Omental fat pad (tissue), 4 donors: ENCODE results near the gene ZNF496. TPM values are rescaled to one million over a fixed set of nuclear protein-coding genes. Genes with fewer than 3 reads are reported as not detected.

Source experiments
- ATAC-seq: fragments of 150-250 bp; one replicate; pipeline ENCODE4 v1.9.1; 2016; ENCODE audit warnings: mild to moderate bottlenecking, moderate library complexity; ENCODE audit not compliant: low FRiP score
- DNase-seq: peaks from one replicate; pipeline ENCODE4 v3.0.0-alpha.2; 2019; ENCODE audit warnings: low spot score
- total RNA-seq, 4 donors: library from RNA; depleted of rRNA; stranded (reverse); fragments of >200 nt; gene quantifications; one replicate each; pipeline ENCODE4 v1.1.0, GENCODE V29; 2016
- TF ChIP-seq, protein P1 (sequence below), 3 donors: fragments of 450-650 bp; IDR thresholded peaks; one replicate each; pipeline ENCODE4 v1.5.1; 2016 to 2017; ENCODE audit warnings: antibody characterized with exemption in 3 of 3, mild to moderate bottlenecking in 3 of 3, moderate library complexity in 2 of 3

ZNF496 gene
- total RNA-seq, 4 donors from 2014 or later, result 18.8 to 31.5 (median 26.6) TPM

DNA sequence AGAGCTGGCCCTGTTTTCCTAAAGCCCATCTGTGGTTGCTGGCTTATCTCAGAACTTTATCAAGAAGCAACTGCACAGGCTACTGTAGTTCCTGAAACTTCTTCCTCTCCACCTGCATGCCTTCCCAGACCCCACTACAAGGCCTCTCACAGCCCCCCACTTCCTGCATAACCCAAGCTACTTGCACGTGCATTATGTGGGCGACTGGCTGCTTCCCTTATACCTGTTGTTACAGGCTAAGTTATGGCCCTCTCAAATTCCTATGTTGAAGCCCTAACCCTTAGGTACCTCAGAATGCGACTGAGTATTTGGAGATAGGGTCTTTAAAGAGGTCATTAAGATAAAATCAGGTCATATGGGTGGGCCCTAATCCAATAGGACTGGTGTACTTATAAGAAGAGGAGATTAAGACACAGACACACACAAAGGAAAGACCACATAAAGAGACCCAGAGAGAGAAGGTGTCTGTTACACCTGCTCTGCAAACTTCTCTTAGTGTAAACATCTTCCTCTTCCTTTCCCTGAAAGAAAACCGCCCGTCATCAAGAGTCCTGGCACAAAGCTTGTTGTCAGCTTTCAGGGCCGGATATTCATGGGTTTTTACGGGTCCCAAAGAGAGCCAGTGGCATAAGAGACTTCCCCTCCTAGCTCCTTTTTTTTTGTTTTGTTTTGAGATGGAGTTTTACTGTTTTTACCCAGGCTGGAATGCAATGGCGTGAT, 5.1 kb downstream of the ZNF496 start:
- TF ChIP-seq, protein P1, sequence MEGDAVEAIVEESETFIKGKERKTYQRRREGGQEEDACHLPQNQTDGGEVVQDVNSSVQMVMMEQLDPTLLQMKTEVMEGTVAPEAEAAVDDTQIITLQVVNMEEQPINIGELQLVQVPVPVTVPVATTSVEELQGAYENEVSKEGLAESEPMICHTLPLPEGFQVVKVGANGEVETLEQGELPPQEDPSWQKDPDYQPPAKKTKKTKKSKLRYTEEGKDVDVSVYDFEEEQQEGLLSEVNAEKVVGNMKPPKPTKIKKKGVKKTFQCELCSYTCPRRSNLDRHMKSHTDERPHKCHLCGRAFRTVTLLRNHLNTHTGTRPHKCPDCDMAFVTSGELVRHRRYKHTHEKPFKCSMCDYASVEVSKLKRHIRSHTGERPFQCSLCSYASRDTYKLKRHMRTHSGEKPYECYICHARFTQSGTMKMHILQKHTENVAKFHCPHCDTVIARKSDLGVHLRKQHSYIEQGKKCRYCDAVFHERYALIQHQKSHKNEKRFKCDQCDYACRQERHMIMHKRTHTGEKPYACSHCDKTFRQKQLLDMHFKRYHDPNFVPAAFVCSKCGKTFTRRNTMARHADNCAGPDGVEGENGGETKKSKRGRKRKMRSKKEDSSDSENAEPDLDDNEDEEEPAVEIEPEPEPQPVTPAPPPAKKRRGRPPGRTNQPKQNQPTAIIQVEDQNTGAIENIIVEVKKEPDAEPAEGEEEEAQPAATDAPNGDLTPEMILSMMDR (IDR thresholded peaks at IDR 0.05), result no peak
- ATAC-seq, result no peak
- no peak for DNase-seq

DNA sequence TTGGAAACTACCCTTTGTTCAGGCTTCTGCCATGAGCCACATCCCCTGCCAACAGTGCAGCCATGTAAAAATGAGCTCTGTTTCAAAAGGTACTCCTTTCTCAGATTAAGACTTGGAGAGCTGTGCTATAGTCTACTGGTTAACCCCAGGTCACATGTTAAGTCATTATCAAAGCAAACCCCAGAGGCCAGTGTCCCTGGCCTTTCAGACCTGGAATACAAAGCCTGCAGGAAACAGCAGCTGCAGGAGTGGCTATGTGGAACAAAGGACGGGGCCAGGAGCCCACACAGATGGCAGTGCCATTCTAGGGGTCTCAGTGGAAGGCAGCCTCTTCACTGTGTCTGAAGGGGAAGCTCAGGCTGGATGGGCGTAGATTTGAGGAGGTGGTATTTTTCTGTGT, 6.7 kb downstream of the ZNF496 start:
- DNase-seq, result no peak
- no peak for ATAC-seq

DNA sequence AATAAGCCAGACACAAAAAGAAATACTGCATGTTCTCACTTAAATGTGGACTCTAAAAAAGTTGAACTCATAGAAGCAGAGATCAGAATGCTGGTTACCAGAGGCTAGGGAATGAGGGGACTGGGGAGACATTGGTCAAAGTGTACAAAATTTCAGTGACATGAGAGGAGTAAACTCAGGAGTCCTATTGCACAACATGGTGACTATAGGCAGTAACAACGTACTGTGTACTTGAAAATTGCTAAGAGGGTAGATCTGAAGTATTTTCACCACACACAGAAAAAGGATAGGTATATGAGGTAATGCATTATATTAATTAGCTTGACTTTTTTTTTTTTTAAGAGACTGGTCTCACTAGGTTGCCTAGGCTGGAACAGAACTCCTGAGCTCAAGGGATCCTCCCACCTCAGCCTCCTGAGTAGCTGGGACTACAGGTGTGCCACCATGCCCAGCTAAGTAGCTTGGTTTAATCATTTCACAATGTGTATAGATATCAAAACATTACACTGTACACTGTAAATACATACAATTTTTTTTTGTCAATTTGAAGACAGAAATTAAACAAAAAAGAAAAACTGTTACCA, 7.4 kb downstream of the ZNF496 start:
- DNase-seq, result no peak
- no peak for ATAC-seq
- TF ChIP-seq, protein P1 (IDR thresholded peaks at IDR 0.05), result no peak

More for the DNA sequence above, 6.7 kb downstream of the ZNF496 start:
- TF ChIP-seq, protein P1 (IDR thresholded peaks at IDR 0.05), result no peak

DNA sequence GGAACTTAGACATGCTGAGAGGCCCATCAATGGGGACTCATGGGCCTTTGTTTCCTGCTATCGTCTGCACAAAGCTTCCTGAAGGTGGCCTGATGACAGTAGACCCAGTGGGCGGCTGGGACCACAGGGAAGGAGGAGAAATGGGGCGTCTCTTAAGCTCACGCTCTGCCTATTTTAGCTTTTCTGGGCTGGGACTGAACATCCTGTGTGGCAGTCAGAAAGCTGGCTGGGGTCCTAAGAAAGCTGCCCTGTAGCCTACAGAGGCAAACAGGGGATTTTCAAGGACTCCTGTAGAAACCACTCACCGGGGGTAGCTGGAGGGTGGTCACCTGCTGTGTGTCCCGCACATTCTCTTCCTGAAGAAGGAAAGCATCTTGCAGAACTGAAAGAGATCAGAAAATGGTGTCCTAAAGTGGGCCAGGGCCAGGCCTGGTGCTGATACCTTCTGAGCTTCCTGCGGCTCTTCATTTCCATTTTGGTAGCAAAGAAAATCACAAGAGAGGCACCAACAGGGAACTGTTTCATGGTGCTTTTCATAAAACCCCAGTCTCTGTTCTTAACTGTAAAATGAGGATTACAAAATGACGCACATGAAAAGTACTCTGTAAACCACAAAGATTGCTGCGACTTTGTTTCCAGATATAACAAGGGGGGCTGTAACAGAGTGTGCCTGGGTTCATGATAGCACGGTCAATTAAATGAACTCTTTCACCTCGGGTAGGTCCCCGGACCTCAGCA, 8.6 kb downstream of the ZNF496 start:
- TF ChIP-seq, protein P1 (IDR thresholded peaks at IDR 0.05), result no peak
- ATAC-seq (no peak), DNase-seq (no peak)

DNA sequence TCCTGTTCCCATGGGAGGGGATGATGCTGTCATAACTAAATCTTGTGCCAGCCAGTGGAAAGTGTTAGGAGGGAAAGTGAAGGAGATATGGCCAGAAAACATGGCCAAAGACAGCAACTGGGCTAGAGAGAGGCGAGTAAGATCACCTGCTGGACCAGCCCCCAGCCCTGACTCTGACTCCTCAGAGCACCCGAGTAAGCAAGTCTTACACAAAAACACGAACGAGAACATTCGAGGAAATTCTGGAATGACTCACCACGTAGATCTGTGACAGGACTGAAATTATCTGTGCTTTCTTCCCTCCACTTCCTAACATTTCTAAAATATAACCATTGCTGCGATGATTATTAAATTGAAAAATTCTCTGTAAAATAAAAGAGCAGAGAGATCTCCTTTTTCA, 9.2 kb downstream of the ZNF496 start:
- DNase-seq, result no peak
- TF ChIP-seq, protein P1 (IDR thresholded peaks at IDR 0.05), result no peak
- no peak for ATAC-seq

DNA sequence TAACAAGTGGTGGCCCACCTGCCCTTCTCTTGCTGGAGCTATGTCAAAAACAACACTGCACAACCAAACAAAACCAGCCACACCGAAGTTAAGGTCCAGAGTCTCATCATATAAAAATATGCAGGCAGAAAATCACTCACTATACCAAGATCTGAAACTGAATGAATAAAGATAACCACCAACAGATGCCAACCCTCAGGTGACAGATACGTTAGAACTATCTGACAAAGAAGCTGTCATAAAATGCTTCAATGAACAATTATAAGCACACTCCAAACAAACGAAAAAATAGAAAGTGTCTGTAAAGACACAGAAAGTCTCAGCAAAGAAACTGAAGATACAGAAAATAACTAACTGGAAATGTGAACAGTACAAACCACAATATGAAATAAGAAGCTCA, 14.0 kb downstream of the ZNF496 start:
- no peak for ATAC-seq
- no peak for DNase-seq
- TF ChIP-seq, protein P1 (IDR thresholded peaks at IDR 0.05), result no peak
